Measurements from ENCODE around the gene GGA2. TPM values are rescaled to one million over a fixed set of nuclear protein-coding genes. Genes with fewer than 3 reads are reported as not detected.

GGA2 gene
- total RNA-seq, 1 donor = 18.1 TPM

GRCh38 chr16:23501291-23501690 lies 9.0 kb downstream of the GGA2 start:
- Histone ChIP-seq H2AFZ (ENCODE audit: low read length) (no peak overlapping the region), H3K79me2 (ENCODE audit: insufficient read depth, low read length) (peaks cover 40% of the 10 kb centered on the region), H3K9me3 (ENCODE audit: low read depth, low read length) (no peaks in the 10 kb centered on the region), H3K27me3 (ENCODE audit: insufficient read depth, low read length) (no peaks in the 10 kb centered on the region), H3K4me3 (ENCODE audit: insufficient read depth, low read length) (no peak overlapping the region), H3K4me2 (ENCODE audit: insufficient read depth, low read length) (no peak overlapping the region), H3K27ac (ENCODE audit: low read depth, low read length) (no peak overlapping the region), H3K4me1 (ENCODE audit: insufficient read depth, low read length) (peaks cover 17% of the 10 kb centered on the region), H3K36me3 (ENCODE audit: insufficient read depth, low read length) (no peaks in the 10 kb centered on the region), H4K20me1 (ENCODE audit: insufficient read depth, low read length) (peaks cover 69% of the 10 kb centered on the region)
- no peak for TF ChIP-seq CTCF (IDR thresholded peaks at IDR 0.05; ENCODE audit: extremely low read depth, low read depth, low read length)
- no peak for DNase-seq (ENCODE audit: insufficient read length, low spot score, missing footprints)

- no peak overlapping the region for H3K4me2 ChIP-seq (ENCODE audit: insufficient read depth, low read length)
- H3K27ac ChIP-seq (ENCODE audit: low read depth, low read length) = no peak overlapping the region
- H4K20me1 ChIP-seq (ENCODE audit: insufficient read depth, low read length) = peaks cover 65% of the 10 kb centered on the region
- no peaks in the 10 kb centered on the region for H3K27me3 ChIP-seq (ENCODE audit: insufficient read depth, low read length)
- H3K36me3 ChIP-seq (ENCODE audit: insufficient read depth, low read length) = no peaks in the 10 kb centered on the region
- no peak for DNase-seq (ENCODE audit: insufficient read length, low spot score, missing footprints)
- no peak for TF ChIP-seq CTCF (IDR thresholded peaks at IDR 0.05; ENCODE audit: extremely low read depth, low read depth, low read length)
- H3K4me1 ChIP-seq (ENCODE audit: insufficient read depth, low read length) = peaks cover 15% of the 10 kb centered on the region
- no peak overlapping the region for H3K4me3 ChIP-seq (ENCODE audit: insufficient read depth, low read length)
- no peaks in the 10 kb centered on the region for H3K9me3 ChIP-seq (ENCODE audit: low read depth, low read length)
- H3K79me2 ChIP-seq (ENCODE audit: insufficient read depth, low read length) = peaks cover 39% of the 10 kb centered on the region
- H2AFZ ChIP-seq (ENCODE audit: low read length) = no peak overlapping the region
Measured at GRCh38 chr16:23500862-23501225, 9.4 kb downstream of the GGA2 start.

GRCh38 chr16:23500212-23500861 lies 10.0 kb downstream of the GGA2 start:
- no peaks in the 10 kb centered on the region for H3K9me3 ChIP-seq (ENCODE audit: low read depth, low read length)
- no peak for DNase-seq (ENCODE audit: insufficient read length, low spot score, missing footprints)
- H3K4me3 ChIP-seq (ENCODE audit: insufficient read depth, low read length) = no peak overlapping the region
- H3K36me3 ChIP-seq (ENCODE audit: insufficient read depth, low read length) = peaks cover 4% of the 10 kb centered on the region
- H3K4me1 ChIP-seq (ENCODE audit: insufficient read depth, low read length) = peaks cover 14% of the 10 kb centered on the region
- peaks cover 39% of the 10 kb centered on the region for H3K79me2 ChIP-seq (ENCODE audit: insufficient read depth, low read length)
- H3K4me2 ChIP-seq (ENCODE audit: insufficient read depth, low read length) = no peak overlapping the region
- no peak overlapping the region for H2AFZ ChIP-seq (ENCODE audit: low read length)
- peaks cover 66% of the 10 kb centered on the region for H4K20me1 ChIP-seq (ENCODE audit: insufficient read depth, low read length)
- no peaks in the 10 kb centered on the region for H3K27me3 ChIP-seq (ENCODE audit: insufficient read depth, low read length)
- TF ChIP-seq CTCF (IDR thresholded peaks at IDR 0.05; ENCODE audit: extremely low read depth, low read depth, low read length) = no peak
- no peak overlapping the region for H3K27ac ChIP-seq (ENCODE audit: low read depth, low read length)

- no peaks in the 10 kb centered on the region for H3K9me3 ChIP-seq (ENCODE audit: low read depth, low read length)
- peaks cover 8% of the 10 kb centered on the region for H3K4me1 ChIP-seq (ENCODE audit: insufficient read depth, low read length)
- peaks cover 5% of the 10 kb centered on the region for H3K36me3 ChIP-seq (ENCODE audit: insufficient read depth, low read length)
- no peak overlapping the region for H3K4me2 ChIP-seq (ENCODE audit: insufficient read depth, low read length)
- peaks cover 61% of the 10 kb centered on the region for H4K20me1 ChIP-seq (ENCODE audit: insufficient read depth, low read length)
- no peak overlapping the region for H2AFZ ChIP-seq (ENCODE audit: low read length)
- no peaks in the 10 kb centered on the region for H3K27me3 ChIP-seq (ENCODE audit: insufficient read depth, low read length)
- TF ChIP-seq CTCF (IDR thresholded peaks at IDR 0.05; ENCODE audit: extremely low read depth, low read depth, low read length) = no peak
- H3K79me2 ChIP-seq (ENCODE audit: insufficient read depth, low read length) = peaks cover 39% of the 10 kb centered on the region
- no peak for DNase-seq (ENCODE audit: insufficient read length, low spot score, missing footprints)
- no peak overlapping the region for H3K4me3 ChIP-seq (ENCODE audit: insufficient read depth, low read length)
- H3K27ac ChIP-seq (ENCODE audit: low read depth, low read length) = no peak overlapping the region
Measured at GRCh38 chr16:23499801-23500200, 10.5 kb downstream of the GGA2 start.

Data from osteoblast (primary cell).